Fibroblast of skin of abdomen (primary cell): ENCODE measurements around the gene TBC1D22B.
"Not testable (repeated sequence)": the region's sequence is repeated elsewhere in the genome, so short reads cannot be mapped to it uniquely, and the experiment has no call there.

Source experiments
- DNase-seq: peaks from one replicate; pipeline ENCODE4 v3.0.0-alpha.2; 2013

TBC1D22B gene

GRCh38 chr6:37269105-37269504 is 11.5 kb downstream of the TBC1D22B start:
- DNase-seq: no peak

- DNase-seq: no peak
These were observed 15.4 kb downstream of the TBC1D22B start for GRCh38 chr6:37272834-37273566.

- DNase-seq: no peak
These were observed 16.1 kb downstream of the TBC1D22B start for GRCh38 chr6:37273690-37274089.

- no peak for DNase-seq
These were observed 17.8 kb downstream of the TBC1D22B start for GRCh38 chr6:37275350-37275749.

GRCh38 chr6:37277001-37277409 is 19.4 kb downstream of the TBC1D22B start:
- DNase-seq: no peak

GRCh38 chr6:37279366-37280134 is 22.0 kb downstream of the TBC1D22B start:
- DNase-seq: no peak

- DNase-seq: no peak
These were observed 22.8 kb downstream of the TBC1D22B start for GRCh38 chr6:37280162-37280887.

GRCh38 chr6:37282371-37282770 is 24.8 kb downstream of the TBC1D22B start:
- DNase-seq: no peak

- DNase-seq: no peak
These were observed 25.7 kb downstream of the TBC1D22B start for GRCh38 chr6:37283268-37283667.

GRCh38 chr6:37283671-37284151 is 26.1 kb downstream of the TBC1D22B start:
- DNase-seq: no peak

- no peak for DNase-seq
These were observed 27.2 kb downstream of the TBC1D22B start for GRCh38 chr6:37284781-37285180.

GRCh38 chr6:37285861-37286311 is 28.3 kb downstream of the TBC1D22B start:
- no peak for DNase-seq

GRCh38 chr6:37287519-37288157 is 30.1 kb downstream of the TBC1D22B start:
- no peak for DNase-seq

- no peak for DNase-seq
These were observed 30.7 kb downstream of the TBC1D22B start for GRCh38 chr6:37288247-37288646.

- no peak for DNase-seq
These were observed 32.4 kb downstream of the TBC1D22B start for GRCh38 chr6:37289931-37290330.

- DNase-seq: no peak
These were observed 35.9 kb downstream of the TBC1D22B start for GRCh38 chr6:37293426-37293825.

GRCh38 chr6:37297637-37298036 is 40.1 kb downstream of the TBC1D22B start:
- DNase-seq: not testable (repeated sequence)

GRCh38 chr6:37298958-37299357 is 41.4 kb downstream of the TBC1D22B start:
- no peak for DNase-seq

GRCh38 chr6:37299990-37300389 is 42.4 kb downstream of the TBC1D22B start:
- DNase-seq: no peak

GRCh38 chr6:37302086-37302686 is 44.6 kb downstream of the TBC1D22B start:
- no peak for DNase-seq

- no peak for DNase-seq
These were observed 45.6 kb downstream of the TBC1D22B start for GRCh38 chr6:37303091-37303660.
